IMR-90 (cell line): ENCODE results near the gene NELFCD. TPM values are rescaled to one million over a fixed set of nuclear protein-coding genes. Genes with fewer than 3 reads are reported as not detected.

Experiments
- ATAC-seq: fragments of 200-7000 bp; cut with Tn5 transposase; 2 replicates; pipeline ENCODE4 v1.9.1; 2020; ENCODE audit warnings: low read depth, mild to moderate bottlenecking, moderate library complexity
- BruUV-seq: library from RNA; stranded (reverse); fragments of 400-500 nt; replicated peaks from 2 replicates; lab custom pipeline; 2021; lab: Mats Ljungman, UMichigan
- CTCF ChIA-PET: fragments of 300-600 bp; formaldehyde crosslinking; extraction: SDS; loops from one replicate; lab custom pipeline; 2021; ENCODE audit warnings: antibody characterized with exemption; lab: Yijun Ruan, JAX
- POLR2A ChIA-PET: fragments of 300-600 bp; sonication (Branson Sonifier 250); formaldehyde crosslinking; loops from one replicate; lab custom pipeline; 2022; ENCODE audit warnings: antibody characterized with exemption; ENCODE audit not compliant: unreplicated experiment; lab: Charles Lee
- DNase-seq: peaks from one replicate; pipeline ENCODE4 v3.0.0; 2013
- H2AFZ ChIP-seq: replicated peaks from 2 replicates; pipeline ENCODE3; 2013; ENCODE audit warnings: low read length, mild to moderate bottlenecking; ENCODE audit not compliant: poor library complexity
- H2AK5ac ChIP-seq: 2 replicates; pipeline ENCODE4 v1.6.1; 2013; ENCODE audit warnings: low read depth, low read length, inconsistent platforms
- H2AK9ac ChIP-seq: replicated peaks from 2 replicates; pipeline ENCODE3; 2013; ENCODE audit warnings: mild to moderate bottlenecking, low read depth, low read length, moderate library complexity; ENCODE audit not compliant: poor library complexity
- H2BK120ac ChIP-seq: 2 replicates; pipeline ENCODE4 v1.6.1; 2013; ENCODE audit warnings: low read depth, low read length, inconsistent platforms
- H2BK15ac ChIP-seq: 3 replicates; pipeline ENCODE4 v1.6.1; 2013; ENCODE audit warnings: low read depth, low read length, inconsistent platforms
- H2BK20ac ChIP-seq: 2 replicates; pipeline ENCODE4 v1.6.1; 2013; ENCODE audit warnings: low read depth, mild to moderate bottlenecking, inconsistent platforms, low read length, moderate library complexity
- H2BK5ac ChIP-seq: 2 replicates; pipeline ENCODE4 v1.6.1; 2013; ENCODE audit warnings: mild to moderate bottlenecking, low read depth, low read length, inconsistent platforms; ENCODE audit not compliant: poor library complexity, severe bottlenecking
- H3K14ac ChIP-seq: replicated peaks from 2 replicates; pipeline ENCODE4 v1.6.1; 2013; ENCODE audit warnings: low read depth, low read length, inconsistent platforms
- H3K18ac ChIP-seq: 2 replicates; pipeline ENCODE4 v1.6.1; 2013; ENCODE audit warnings: low read depth, low read length, control low read depth
- H3K23ac ChIP-seq: 2 replicates; pipeline ENCODE4 v1.6.1; 2013; ENCODE audit warnings: low read depth, low read length, inconsistent platforms
- H3K27ac ChIP-seq: 2 replicates; pipeline ENCODE4 v1.5.1; 2013; ENCODE audit warnings: mild to moderate bottlenecking, control low read depth, low read length; ENCODE audit not compliant: insufficient read depth
- H3K27me3 ChIP-seq: 2 replicates; pipeline ENCODE4 v1.6.1; 2013; ENCODE audit warnings: low read length; ENCODE audit not compliant: control insufficient read depth, insufficient read depth
- H3K36me3 ChIP-seq: 2 replicates; pipeline ENCODE4 v1.6.1; 2013; ENCODE audit warnings: low read length, mixed read lengths; ENCODE audit not compliant: control insufficient read depth, insufficient read depth
- H3K4ac ChIP-seq: 2 replicates; pipeline ENCODE4 v1.6.1; 2013; ENCODE audit warnings: low read depth, low read length, inconsistent platforms
- H3K4me1 ChIP-seq: 2 replicates; pipeline ENCODE4 v1.6.1; 2013; ENCODE audit warnings: low read length, mixed read lengths; ENCODE audit not compliant: control insufficient read depth, insufficient read depth
- H3K4me2 ChIP-seq: 2 replicates; pipeline ENCODE4 v1.6.1; 2013; ENCODE audit warnings: low read depth, mild to moderate bottlenecking, control low read depth, low read length, moderate library complexity
- H3K4me3 ChIP-seq: 2 replicates; pipeline ENCODE4 v1.5.1; 2013; ENCODE audit warnings: low read depth, mild to moderate bottlenecking, control low read depth, low read length, moderate library complexity; ENCODE audit not compliant: insufficient read depth
- H3K56ac ChIP-seq: 2 replicates; pipeline ENCODE4 v1.6.1; 2013; ENCODE audit warnings: low read length, inconsistent platforms; ENCODE audit not compliant: insufficient read depth; ENCODE audit errors: extremely low read depth
- H3K79me1 ChIP-seq, 2 experiments: 2 replicates each; pipeline ENCODE4 v1.6.1; 2013; ENCODE audit warnings: low read length in 2 of 2, inconsistent platforms in 1 of 2, low read depth in 1 of 2
- H3K9ac ChIP-seq: 2 replicates; pipeline ENCODE4 v1.6.1; 2013; ENCODE audit warnings: low read depth, low read length, control low read depth
- H3K9me1 ChIP-seq: 2 replicates; pipeline ENCODE4 v1.6.1; 2013; ENCODE audit warnings: low read length, inconsistent platforms; ENCODE audit not compliant: insufficient read depth
- H3K9me3 ChIP-seq: 2 replicates; pipeline ENCODE4 v1.6.1; 2013; ENCODE audit warnings: low read length; ENCODE audit not compliant: control insufficient read depth, insufficient read depth
- H4K20me1 ChIP-seq: 2 replicates; pipeline ENCODE4 v1.6.1; 2013; ENCODE audit warnings: low read length, inconsistent platforms; ENCODE audit not compliant: insufficient read depth
- H4K5ac ChIP-seq: 2 replicates; pipeline ENCODE4 v1.6.1; 2013; ENCODE audit warnings: mild to moderate bottlenecking, low read depth, low read length, control low read depth
- H4K8ac ChIP-seq, 2 experiments: 2 replicates each; pipeline ENCODE4 v1.6.1; 2013; ENCODE audit warnings: low read depth in 2 of 2, low read length in 2 of 2, control low read depth in 1 of 2, inconsistent platforms in 1 of 2
- H4K91ac ChIP-seq: 2 replicates; pipeline ENCODE4 v1.6.1; 2013; ENCODE audit warnings: low read depth, low read length, inconsistent platforms; ENCODE audit not compliant: insufficient read depth
- BHLHE40 ChIP-seq: fragments of 150-350 bp; IDR thresholded peaks from 2 replicates; pipeline ENCODE4 v1.6.1; 2016; ENCODE audit warnings: mild to moderate bottlenecking, low read depth, low read length
- FOS ChIP-seq: fragments of 150-350 bp; IDR thresholded peaks from 2 replicates; pipeline ENCODE4 v1.6.1; 2016; ENCODE audit warnings: low read depth, low read length
- MAFK ChIP-seq: IDR thresholded peaks from 2 replicates; pipeline ENCODE4 v1.6.1; 2012; ENCODE audit warnings: low read depth, low read length, improper control_type of control experiment
- MAZ ChIP-seq: IDR thresholded peaks from 2 replicates; pipeline ENCODE4 v1.6.1; 2012; ENCODE audit warnings: low read depth, mild to moderate bottlenecking, low read length, improper control_type of control experiment, moderate library complexity, borderline replicate concordance
- MXI1 ChIP-seq: IDR thresholded peaks from 2 replicates; pipeline ENCODE4 v1.6.1; 2012; ENCODE audit warnings: low read depth, mild to moderate bottlenecking, low read length, moderate library complexity, borderline replicate concordance
- POLR2A ChIP-seq: IDR thresholded peaks from 2 replicates; pipeline ENCODE4 v1.6.1; 2012; ENCODE audit warnings: mild to moderate bottlenecking, low read depth, low read length
- RAD21 ChIP-seq: IDR thresholded peaks from 2 replicates; pipeline ENCODE4 v1.6.1; 2012; ENCODE audit warnings: low read length, improper control_type of control experiment
- RCOR1 ChIP-seq: IDR thresholded peaks from 2 replicates; pipeline ENCODE4 v1.6.1; 2012; ENCODE audit warnings: mild to moderate bottlenecking, low read length, improper control_type of control experiment; ENCODE audit not compliant: insufficient replicate concordance
- SMC3 ChIP-seq: fragments of 150-350 bp; IDR thresholded peaks from 2 replicates; pipeline ENCODE4 v1.6.1; 2016; ENCODE audit warnings: low read depth, mild to moderate bottlenecking, antibody characterized with exemption, low read length, moderate library complexity
- WGBS, 2 experiments: methylation state at CpG; one replicate each; pipeline versions ENCODE4 v1.1.5 to v1.1.7; 2013; ENCODE audit warnings: missing lambda C conversion rate in 2 of 2; ENCODE audit not compliant: insufficient read length in 1 of 2; ENCODE audit errors: extremely low coverage in 2 of 2; 5-methylcytosine and 5-hydroxymethylcytosine counted together
- dilution Hi-C: fragments of 300-500 bp; cut with HindIII; formaldehyde crosslinking; loops from one replicate; pipeline ENCODE4 v1.14.3; 2018; ENCODE audit warnings: low sequenced_read_pairs; ENCODE audit not compliant: unreplicated experiment
- in situ Hi-C: fragments of 300-500 bp; cut with MboI; formaldehyde crosslinking; loops from 3 replicates; pipeline ENCODE4 v1.14.3; 2019; ENCODE audit warnings: low sequenced_read_pairs, inconsistent platforms, mixed read lengths
- intact Hi-C: fragments of 100-400 bp; cut with micrococcal nuclease; formaldehyde crosslinking; loops from 2 replicates; pipeline ENCODE4 v1.10.0; 2022
- polyA plus RNA-seq, 3 experiments: library from polyadenylated mRNA; depleted of rRNA; stranded (reverse); fragments of >200 nt; gene quantifications; 2 replicates each; pipeline ENCODE4 v1.2.3, GENCODE V29; 2012; ENCODE audit warnings: low replicate concordance in 1 of 3
- total RNA-seq: library from RNA; depleted of rRNA; stranded (reverse); fragments of >200 nt; gene quantifications from 2 replicates; pipeline ENCODE4 v1.2.3, GENCODE V29; 2012
- TF ChIP-seq, protein P1 (sequence below): conservative IDR thresholded peaks from 2 replicates; pipeline ENCODE4 v1.5.1; 2012; ENCODE audit warnings: mild to moderate bottlenecking, low read depth, low read length, improper control_type of control experiment
- TF ChIP-seq, protein P2 (sequence below): fragments of 150-350 bp; IDR thresholded peaks from 2 replicates; pipeline ENCODE4 v1.6.1; 2017; ENCODE audit warnings: mild to moderate bottlenecking, antibody characterized with exemption, low read length, low read depth
- TF ChIP-seq, protein P3 (sequence below): fragments of 150-350 bp; IDR thresholded peaks from 2 replicates; pipeline ENCODE4 v1.6.1; 2016; ENCODE audit warnings: low read depth, mild to moderate bottlenecking, low read length, moderate library complexity, borderline replicate concordance

NELFCD gene
- total and polyA plus RNA-seq, 2 of the 4 experiments (the other 2 are of a cell fraction) = 88.9 to 94.1 TPM

DNA sequence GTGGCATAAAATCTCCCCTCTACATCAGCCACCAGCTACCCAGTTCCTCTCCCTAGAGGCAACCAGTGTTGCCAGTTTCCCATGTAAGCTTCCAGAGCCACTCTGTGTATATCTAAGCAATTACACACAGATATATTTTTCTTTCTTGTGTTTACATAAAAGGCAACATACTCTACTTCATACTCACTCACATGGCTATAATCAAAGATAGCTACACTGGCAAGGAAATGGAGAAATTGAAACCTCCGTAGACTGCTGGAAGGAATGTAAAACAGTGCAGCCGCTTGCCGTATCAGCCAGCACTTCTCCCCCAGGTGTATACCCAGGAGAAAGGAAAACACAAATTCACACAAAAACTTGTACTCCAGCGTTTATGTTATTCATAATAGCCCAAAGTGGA, 38.5 kb upstream of the NELFCD start:
- Histone ChIP-seq H3K79me1 (no peaks in the 10 kb centered on the region), H3K4me1 (no peaks in the 10 kb centered on the region), H2AK9ac (no peak overlapping the region), H3K27ac (no peak overlapping the region), H3K9ac (no peak overlapping the region), H4K20me1 (no peaks in the 10 kb centered on the region), H3K18ac (no peak overlapping the region), H4K91ac (no peak overlapping the region), H3K27me3 (peaks cover 15% of the 10 kb centered on the region), H3K9me1 (no peaks in the 10 kb centered on the region), H3K23ac (no peak overlapping the region), H3K4me2 (peak overlapping the region; percentile 60), H3K36me3 (no peaks in the 10 kb centered on the region), H2AFZ (no peak overlapping the region), H2AK5ac (no peak overlapping the region), H2BK5ac (no peak overlapping the region), H4K5ac (no peak overlapping the region), H3K4me3 (no peak overlapping the region), H4K8ac (no peak overlapping the region), H2BK20ac (no peak overlapping the region), H3K9me3 (no peaks in the 10 kb centered on the region), H3K14ac (no peak overlapping the region), H2BK15ac (no peak overlapping the region), H2BK120ac (no peak overlapping the region), H3K4ac (no peak overlapping the region), H3K56ac (no peak overlapping the region)
- TF ChIP-seq POLR2A = no peak
- no peak for TF ChIP-seq MAZ
- TF ChIP-seq SMC3 = 0 out of 2 replicates have a peak, but pooled peaks have one; percentile 13
- TF ChIP-seq, protein P1, sequence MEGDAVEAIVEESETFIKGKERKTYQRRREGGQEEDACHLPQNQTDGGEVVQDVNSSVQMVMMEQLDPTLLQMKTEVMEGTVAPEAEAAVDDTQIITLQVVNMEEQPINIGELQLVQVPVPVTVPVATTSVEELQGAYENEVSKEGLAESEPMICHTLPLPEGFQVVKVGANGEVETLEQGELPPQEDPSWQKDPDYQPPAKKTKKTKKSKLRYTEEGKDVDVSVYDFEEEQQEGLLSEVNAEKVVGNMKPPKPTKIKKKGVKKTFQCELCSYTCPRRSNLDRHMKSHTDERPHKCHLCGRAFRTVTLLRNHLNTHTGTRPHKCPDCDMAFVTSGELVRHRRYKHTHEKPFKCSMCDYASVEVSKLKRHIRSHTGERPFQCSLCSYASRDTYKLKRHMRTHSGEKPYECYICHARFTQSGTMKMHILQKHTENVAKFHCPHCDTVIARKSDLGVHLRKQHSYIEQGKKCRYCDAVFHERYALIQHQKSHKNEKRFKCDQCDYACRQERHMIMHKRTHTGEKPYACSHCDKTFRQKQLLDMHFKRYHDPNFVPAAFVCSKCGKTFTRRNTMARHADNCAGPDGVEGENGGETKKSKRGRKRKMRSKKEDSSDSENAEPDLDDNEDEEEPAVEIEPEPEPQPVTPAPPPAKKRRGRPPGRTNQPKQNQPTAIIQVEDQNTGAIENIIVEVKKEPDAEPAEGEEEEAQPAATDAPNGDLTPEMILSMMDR = peak; percentile 39
- TF ChIP-seq, protein P2, sequence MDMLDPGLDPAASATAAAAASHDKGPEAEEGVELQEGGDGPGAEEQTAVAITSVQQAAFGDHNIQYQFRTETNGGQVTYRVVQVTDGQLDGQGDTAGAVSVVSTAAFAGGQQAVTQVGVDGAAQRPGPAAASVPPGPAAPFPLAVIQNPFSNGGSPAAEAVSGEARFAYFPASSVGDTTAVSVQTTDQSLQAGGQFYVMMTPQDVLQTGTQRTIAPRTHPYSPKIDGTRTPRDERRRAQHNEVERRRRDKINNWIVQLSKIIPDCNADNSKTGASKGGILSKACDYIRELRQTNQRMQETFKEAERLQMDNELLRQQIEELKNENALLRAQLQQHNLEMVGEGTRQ = no peak
- no peak for TF ChIP-seq FOS
- no peak for TF ChIP-seq RCOR1
- no peak; the same call in 1 of the 2 replicates for TF ChIP-seq RAD21
- TF ChIP-seq, protein P3, sequence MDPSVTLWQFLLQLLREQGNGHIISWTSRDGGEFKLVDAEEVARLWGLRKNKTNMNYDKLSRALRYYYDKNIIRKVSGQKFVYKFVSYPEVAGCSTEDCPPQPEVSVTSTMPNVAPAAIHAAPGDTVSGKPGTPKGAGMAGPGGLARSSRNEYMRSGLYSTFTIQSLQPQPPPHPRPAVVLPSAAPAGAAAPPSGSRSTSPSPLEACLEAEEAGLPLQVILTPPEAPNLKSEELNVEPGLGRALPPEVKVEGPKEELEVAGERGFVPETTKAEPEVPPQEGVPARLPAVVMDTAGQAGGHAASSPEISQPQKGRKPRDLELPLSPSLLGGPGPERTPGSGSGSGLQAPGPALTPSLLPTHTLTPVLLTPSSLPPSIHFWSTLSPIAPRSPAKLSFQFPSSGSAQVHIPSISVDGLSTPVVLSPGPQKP = no peak
- TF ChIP-seq BHLHE40 = no peak
- TF ChIP-seq MXI1 = no peak
- no peak for TF ChIP-seq MAFK
- intact Hi-C loops = no loop called here
- POLR2A ChIA-PET = no interaction called here
- dilution Hi-C loops = no loop called here
- CTCF ChIA-PET = interaction anchor here (0.6 to 0.9 kb wide), 2 partner anchors 16 to 629 kb away, joined by 3 read pairs; no protein-coding TSS in a partner anchor
- in situ Hi-C loops = no loop called here
- WGBS, 2 experiments = no CpG with 5 or more reads among the region's 4 CpGs
- ATAC-seq (peak; percentile 98), DNase-seq (peak; percentile 68)
- BruUV-seq = no TSS peak
